ENCODE data around the gene WWTR1.

GRCh38 chr3:149479621-149480325 lies 178.1 kb downstream of the WWTR1 start:
- TF ChIP-seq TAF1 (IDR thresholded peaks at IDR 0.05; ENCODE audit: borderline replicate concordance, insufficient read depth, low read length), result no peak
- no peak for TF ChIP-seq POLR2AphosphoS5 (IDR thresholded peaks at IDR 0.05; ENCODE audit: low read depth, low read length)
- no peak for TF ChIP-seq REST (IDR thresholded peaks at IDR 0.05; ENCODE audit: insufficient read depth in 1 of 2, low read depth in 2 of 2, low read length in 2 of 2)

Data from PFSK-1 (cell line).